CD4-positive, alpha-beta memory T cell (primary cell): ENCODE data around the gene KIZ. TPM values are rescaled to one million over a fixed set of nuclear protein-coding genes. Genes with fewer than 3 reads are reported as not detected.

Experiments
- CTCF ChIA-PET: fragments of 350-600 bp; sonication (Branson Sonifier 250); formaldehyde crosslinking; loops from one replicate; lab custom pipeline; 2021; ENCODE audit warnings: inconsistent platforms; ENCODE audit not compliant: partially characterized antibody; lab: Charles Lee
- POLR2A ChIA-PET: fragments of 350-600 bp; sonication (Branson Sonifier 250); formaldehyde crosslinking; loops from one replicate; lab custom pipeline; 2021; ENCODE audit not compliant: partially characterized antibody; lab: Charles Lee
- DNase-seq, 5 donors: peaks; one replicate each; pipeline versions ENCODE4 v3.0.0 to v3.0.0-alpha.2; 2020 to 2022; ENCODE audit warnings: mixed read lengths in 1 of 5
- H3K27ac ChIP-seq: one replicate; pipeline ENCODE4 v1.7.0; 2013; ENCODE audit warnings: low read depth, low read length
- H3K27me3 ChIP-seq: 2 replicates; pipeline ENCODE4 v1.7.0; 2013; ENCODE audit warnings: mild to moderate bottlenecking, low read length, moderate library complexity; ENCODE audit not compliant: insufficient read depth
- H3K36me3 ChIP-seq: 2 replicates; pipeline ENCODE4 v1.7.0; 2013; ENCODE audit warnings: mild to moderate bottlenecking, low read length, moderate library complexity; ENCODE audit not compliant: insufficient read depth
- H3K4me1 ChIP-seq: 2 replicates; pipeline ENCODE4 v1.7.0; 2013; ENCODE audit warnings: mild to moderate bottlenecking, low read length, moderate library complexity; ENCODE audit not compliant: insufficient read depth
- H3K4me3 ChIP-seq, 2 donors: one replicate each; pipeline ENCODE4 v1.7.0; 2013; ENCODE audit warnings: low read length in 2 of 2, mild to moderate bottlenecking in 1 of 2
- H3K9me3 ChIP-seq, 2 donors: one replicate each; pipeline ENCODE4 v1.7.0; 2013; ENCODE audit warnings: low read length in 2 of 2, control low read depth in 1 of 2; ENCODE audit not compliant: control insufficient read depth in 1 of 2
- H3K27ac Mint-ChIP-seq, 7 donors: one replicate each; pipeline ENCODE4 v1.8.0; 2020 to 2021; ENCODE audit warnings: mixed read lengths in 7 of 7, mild to moderate bottlenecking in 6 of 7, inconsistent platforms in 3 of 7, moderate library complexity in 3 of 7
- H3K27me3 Mint-ChIP-seq, 2 donors: one replicate each; pipeline ENCODE4 v1.8.0; 2020 to 2021; ENCODE audit warnings: mixed read lengths in 2 of 2
- H3K36me3 Mint-ChIP-seq, 2 donors: one replicate each; pipeline ENCODE4 v1.8.0; 2020 to 2021; ENCODE audit warnings: mixed read lengths in 2 of 2, inconsistent platforms in 1 of 2, mild to moderate bottlenecking in 1 of 2
- H3K4me1 Mint-ChIP-seq, 4 donors: one replicate each; pipeline ENCODE4 v1.8.0; 2020 to 2021; ENCODE audit warnings: mixed read lengths in 4 of 4, mild to moderate bottlenecking in 1 of 4
- H3K4me3 Mint-ChIP-seq, 8 donors: one replicate each; pipeline ENCODE4 v1.8.0; 2020 to 2021; ENCODE audit warnings: mixed read lengths in 8 of 8, mild to moderate bottlenecking in 7 of 8, moderate library complexity in 6 of 8, inconsistent platforms in 3 of 8
- H3K9me3 Mint-ChIP-seq, 8 donors: one replicate each; pipeline ENCODE4 v1.8.0; 2020 to 2021; ENCODE audit warnings: mixed read lengths in 8 of 8, mild to moderate bottlenecking in 5 of 8, inconsistent platforms in 3 of 8, moderate library complexity in 1 of 8
- intact Hi-C: fragments of 100-400 bp; cut with micrococcal nuclease; formaldehyde crosslinking; loops from one replicate; pipeline ENCODE4 v1.15.1; 2023
- polyA plus RNA-seq, 2 donors: library from polyadenylated mRNA; unstranded; fragments of 300-500 nt; fragmentation: Illumina TruSeq; gene quantifications; one replicate each; pipeline ENCODE4 v1.2.3, GENCODE V29; 2021
- total RNA-seq, 2 experiments: library from RNA; stranded (reverse); gene quantifications; one replicate each; pipeline ENCODE4 v1.2.3, GENCODE V29; 2021

The KIZ gene
- total and polyA plus RNA-seq, 4 experiments from 2014 or later: 15.9 to 46.3 (median 25.4) TPM

DNA sequence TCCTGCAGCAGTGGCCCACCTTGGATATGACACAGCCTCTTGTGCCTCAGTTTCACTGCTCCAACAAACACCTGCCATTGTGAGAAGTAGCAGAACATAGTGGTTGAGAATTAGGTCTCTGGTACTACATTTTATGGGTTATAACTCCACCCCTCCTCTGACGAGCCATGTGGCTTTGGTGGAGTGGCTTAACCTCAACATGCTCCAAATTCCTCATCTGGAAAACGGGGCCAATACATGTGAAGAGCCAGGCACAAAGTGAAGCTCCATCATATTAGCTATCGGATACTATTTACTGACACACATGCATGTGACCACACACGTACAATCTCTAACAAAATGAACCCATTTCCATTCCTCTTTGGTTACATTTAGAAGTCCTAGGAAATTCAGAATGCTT, 8.4 kb upstream of the KIZ start:
- intact Hi-C loops: no loop called here
- Histone ChIP-seq H3K27me3 (no peaks in the 10 kb centered on the region), H3K4me3 (no peak overlapping the region), H3K9me3 (no peaks in the 10 kb centered on the region), H3K4me1 (no peaks in the 10 kb centered on the region), H3K27ac (no peak overlapping the region), H3K36me3 (no peaks in the 10 kb centered on the region)
- Mint-ChIP-seq H3K27me3 (peaks cover 12 to 15% of the 10 kb centered on the region in 2 donors), H3K27ac (no peak overlapping the region), H3K4me1 (no peaks in the 10 kb centered on the region), H3K36me3 (no peaks in the 10 kb centered on the region), H3K4me3 (no peak overlapping the region), H3K9me3 (peaks cover 0 to 6% (median 0%) of the 10 kb centered on the region in 8 donors)
- DNase-seq: no peak
- POLR2A ChIA-PET: no interaction called here
- CTCF ChIA-PET: no interaction called here

DNA sequence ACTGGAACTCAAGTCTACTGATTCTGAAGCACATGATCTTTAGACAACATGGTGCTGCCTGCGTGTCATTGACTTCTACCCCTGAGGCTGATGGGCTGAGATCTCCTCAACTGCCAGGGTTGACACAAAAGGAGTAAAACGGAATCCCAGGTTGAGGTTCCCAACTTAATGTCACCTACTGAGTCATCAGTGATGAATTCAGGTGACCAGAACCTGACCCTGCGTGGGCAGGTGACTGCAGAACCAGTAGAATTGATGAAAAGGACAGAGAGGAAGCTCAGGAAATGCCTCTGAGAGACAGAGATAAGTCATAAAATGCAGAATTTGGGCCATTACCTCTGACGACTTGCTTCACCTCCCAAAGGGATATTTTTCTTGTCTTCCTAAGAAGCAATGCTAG, 7.7 kb upstream of the KIZ start:
- Mint-ChIP-seq H3K4me3 (no peak overlapping the region), H3K27me3 (peaks cover 13 to 15% of the 10 kb centered on the region in 2 donors), H3K4me1 (no peaks in the 10 kb centered on the region), H3K27ac (no peak overlapping the region), H3K36me3 (no peaks in the 10 kb centered on the region), H3K9me3 (peaks cover 0 to 6% (median 0%) of the 10 kb centered on the region in 8 donors)
- CTCF ChIA-PET: no interaction called here
- Histone ChIP-seq H3K9me3 (no peaks in the 10 kb centered on the region), H3K27me3 (no peaks in the 10 kb centered on the region), H3K27ac (no peak overlapping the region), H3K36me3 (no peaks in the 10 kb centered on the region), H3K4me1 (no peaks in the 10 kb centered on the region), H3K4me3 (no peak overlapping the region)
- POLR2A ChIA-PET: no interaction called here
- intact Hi-C loops: no loop called here
- no peak for DNase-seq

DNA sequence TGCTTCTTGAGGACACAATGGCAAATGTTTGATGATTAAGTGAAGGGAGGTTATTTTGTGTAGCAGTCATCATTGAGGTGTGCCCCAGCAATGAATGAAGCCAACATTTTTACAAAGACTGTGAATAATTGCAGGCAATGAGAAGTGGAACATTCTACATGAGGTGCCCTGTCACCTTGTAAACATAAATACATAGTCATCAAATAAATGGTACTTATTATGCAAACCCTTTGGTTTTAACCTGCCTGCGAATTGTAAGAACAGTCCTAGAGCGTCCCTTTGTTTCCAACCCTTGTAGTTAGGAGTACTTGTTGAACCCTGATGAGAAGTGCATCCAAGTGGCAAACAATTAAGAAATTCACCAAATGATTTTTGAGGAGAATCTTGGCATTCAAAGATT, 7.1 kb upstream of the KIZ start:
- Mint-ChIP-seq H3K4me3 (no peak overlapping the region), H3K27me3 (peaks cover 9 to 13% of the 10 kb centered on the region in 2 donors), H3K27ac (no peak overlapping the region), H3K9me3 (peaks cover 0 to 6% (median 0%) of the 10 kb centered on the region in 8 donors), H3K36me3 (no peaks in the 10 kb centered on the region), H3K4me1 (no peaks in the 10 kb centered on the region)
- Histone ChIP-seq H3K4me3 (no peak overlapping the region), H3K27ac (no peak overlapping the region), H3K4me1 (no peaks in the 10 kb centered on the region), H3K27me3 (no peaks in the 10 kb centered on the region), H3K9me3 (no peaks in the 10 kb centered on the region), H3K36me3 (no peaks in the 10 kb centered on the region)
- CTCF ChIA-PET: no interaction called here
- POLR2A ChIA-PET: no interaction called here
- intact Hi-C loops: no loop called here
- DNase-seq: no peak

DNA sequence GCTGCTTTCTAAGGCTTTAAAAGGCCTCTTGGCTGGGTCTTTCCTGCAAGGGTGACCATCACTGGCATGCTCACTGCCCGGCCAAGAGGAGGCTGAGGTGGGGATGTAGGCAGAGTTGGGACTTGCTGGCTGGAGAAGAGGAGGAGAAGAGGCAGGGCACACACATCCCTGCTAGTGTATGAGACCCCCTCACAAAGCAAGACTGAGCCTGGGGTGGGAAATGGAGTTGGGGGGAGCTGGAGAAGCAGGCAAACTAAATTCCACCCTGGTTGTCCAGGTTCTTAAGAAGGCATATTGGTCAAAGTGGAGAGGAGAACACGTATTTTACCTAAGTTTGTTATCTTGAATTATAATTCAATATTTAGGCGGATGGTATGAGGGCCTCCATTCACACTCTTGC, 1.7 kb upstream of the KIZ start:
- peak overlapping the region in 2 of 7 donors; percentile 28 to 43 for H3K27ac Mint-ChIP-seq
- H3K9me3 Mint-ChIP-seq: peaks cover 0 to 4% (median 0%) of the 10 kb centered on the region in 8 donors
- no peak overlapping the region for H3K4me3 ChIP-seq
- no peak for DNase-seq
- intact Hi-C loops: no loop called here
- H3K4me3 Mint-ChIP-seq: peak overlapping the region in 4 of 8 donors; percentile 21 to 62 (median 57)
- no peak overlapping the region for H3K27ac ChIP-seq
- no peaks in the 10 kb centered on the region for H3K9me3 ChIP-seq
- peaks cover 2% of the 10 kb centered on the region in 2 donors for H3K27me3 Mint-ChIP-seq
- H3K4me1 Mint-ChIP-seq: peaks cover 11 to 24% (median 17%) of the 10 kb centered on the region in 4 donors
- H3K36me3 ChIP-seq: no peaks in the 10 kb centered on the region
- H3K36me3 Mint-ChIP-seq: peaks cover 0 to 3% of the 10 kb centered on the region in 2 donors
- CTCF ChIA-PET: no interaction called here
- no peaks in the 10 kb centered on the region for H3K27me3 ChIP-seq
- POLR2A ChIA-PET: no interaction called here
- peaks cover 21% of the 10 kb centered on the region for H3K4me1 ChIP-seq

DNA sequence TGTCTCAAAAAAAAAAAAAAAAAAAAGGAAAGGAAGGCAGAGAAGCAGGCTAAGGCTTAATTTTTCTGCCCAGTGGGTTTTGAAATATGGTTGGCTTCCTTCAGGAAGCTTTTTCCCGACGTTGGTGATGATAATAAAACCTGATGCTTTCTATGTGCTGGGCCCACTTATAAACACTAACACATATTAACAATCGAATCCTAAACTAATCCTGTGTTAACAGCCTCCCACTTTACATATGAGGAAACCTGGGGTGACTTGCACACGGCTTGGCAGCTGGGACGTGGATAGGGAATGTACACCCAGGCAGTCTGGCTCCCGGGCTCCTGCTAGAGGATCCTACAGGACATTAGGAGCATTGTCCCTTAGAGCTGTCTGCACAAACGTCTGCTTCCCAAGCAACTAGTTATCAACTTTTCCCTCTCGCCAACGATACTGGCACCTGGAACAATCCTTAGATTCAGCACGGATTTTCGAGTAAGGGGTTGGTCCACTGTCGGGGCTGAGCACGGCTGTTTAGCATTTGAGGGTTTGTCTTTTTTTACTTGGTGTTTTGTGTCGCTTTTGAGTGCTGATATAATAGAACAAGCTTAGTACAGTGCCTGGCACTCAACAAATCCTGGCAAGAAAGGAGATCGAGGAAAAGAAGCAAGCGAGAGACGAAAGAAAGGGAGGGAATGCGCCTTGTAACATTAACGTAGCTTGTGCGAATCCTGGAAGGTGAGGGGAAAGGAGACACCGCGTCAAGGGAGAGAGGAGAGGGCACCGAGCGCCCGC, 622 bp upstream of the KIZ start:
- Mint-ChIP-seq H3K27ac (peak overlapping the region; percentile 32 to 83 (median 67)), H3K4me1 (peaks cover 11 to 28% (median 20%) of the 10 kb centered on the region in 4 donors), H3K9me3 (peaks cover 0 to 4% (median 0%) of the 10 kb centered on the region in 8 donors), H3K36me3 (peaks cover 5 to 9% of the 10 kb centered on the region in 2 donors), H3K4me3 (peak overlapping the region; percentile 84 to 97 (median 92)), H3K27me3 (peaks cover 1 to 2% of the 10 kb centered on the region in 2 donors)
- peak overlapping the region; percentile 8 to 78 for H3K4me3 ChIP-seq
- H3K27ac ChIP-seq: peak overlapping the region; percentile 37
- H3K4me1 ChIP-seq: peaks cover 21% of the 10 kb centered on the region
- intact Hi-C loops: loop anchor here (1.0 to 5.0 kb wide), 5 partner anchors 23 to 1073 kb away; partner anchors contain the start of genes CFAP61, CRNKL1, RALGAPA2 and XRN2
- no peaks in the 10 kb centered on the region for H3K9me3 ChIP-seq
- ChIA-PET POLR2A (interaction anchor here (1.1 to 2.4 kb wide), 4 partner anchors 24 to 265 kb away, joined by 3 to 29 read pairs (median 9); partner anchors contain the start of gene XRN2), CTCF (interaction anchor here (0.6 to 2.4 kb wide), 7 partner anchors 10 to 413 kb away, joined by 3 to 15 read pairs (median 3); partner anchors contain the start of gene RALGAPA2)
- DNase-seq: no peak
- no peaks in the 10 kb centered on the region for H3K27me3 ChIP-seq
- H3K36me3 ChIP-seq: no peaks in the 10 kb centered on the region

DNA sequence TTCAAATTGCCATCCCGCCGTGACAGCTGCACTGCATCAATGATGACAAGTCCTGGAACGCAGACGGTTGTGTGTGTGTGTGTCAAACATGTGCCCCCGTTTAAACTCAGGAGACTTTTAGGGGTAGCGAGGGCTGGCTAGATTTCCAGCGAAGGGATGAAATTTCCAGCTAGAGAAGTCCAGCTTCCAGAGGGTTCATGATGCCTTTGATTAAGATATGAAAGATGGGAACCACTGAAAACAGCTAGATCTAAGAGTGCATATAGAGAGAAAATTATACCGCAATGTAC, 644 bp downstream of the KIZ start:
- peak overlapping the region; percentile 84 to 99 (median 93) for H3K4me3 Mint-ChIP-seq
- Histone ChIP-seq H3K4me3 (peak overlapping the region; percentile 78 to 81), H3K36me3 (no peaks in the 10 kb centered on the region), H3K27ac (peak overlapping the region; percentile 68), H3K4me1 (peaks cover 21% of the 10 kb centered on the region), H3K27me3 (no peaks in the 10 kb centered on the region), H3K9me3 (no peaks in the 10 kb centered on the region)
- no peaks in the 10 kb centered on the region for H3K9me3 Mint-ChIP-seq
- POLR2A ChIA-PET: interaction anchor here (0.6 to 2.4 kb wide), 5 partner anchors 25 to 414 kb away, joined by 3 to 29 read pairs (median 6); partner anchors contain the start of gene XRN2
- H3K36me3 Mint-ChIP-seq: peaks cover 9 to 10% of the 10 kb centered on the region in 2 donors
- peak overlapping the region; percentile 55 to 98 (median 93) for H3K27ac Mint-ChIP-seq
- intact Hi-C loops: loop anchor here (5.0 kb wide), 3 partner anchors 381 to 1074 kb away; partner anchors contain the start of genes CFAP61, CRNKL1 and RALGAPA2
- DNase-seq: no peak
- H3K4me1 Mint-ChIP-seq: peaks cover 11 to 28% (median 20%) of the 10 kb centered on the region in 4 donors
- peaks cover 0 to 2% of the 10 kb centered on the region in 2 donors for H3K27me3 Mint-ChIP-seq
- CTCF ChIA-PET: interaction anchor here (0.6 to 2.4 kb wide), 7 partner anchors 8 to 379 kb away, joined by 3 to 15 read pairs (median 4); no protein-coding TSS in a partner anchor
